GM19193 (cell line): ENCODE results near the gene EXTL1.
A peak's percentile ranks its signal among the peaks of the same experiment; 100 is the strongest.

ENCODE experiments used
- POLR2A ChIP-seq: IDR thresholded peaks from 4 replicates; pipeline ENCODE4 v1.6.1; 2011; ENCODE audit not compliant: insufficient read depth, insufficient read length; ENCODE audit errors: extremely low read depth

EXTL1 gene

DNA sequence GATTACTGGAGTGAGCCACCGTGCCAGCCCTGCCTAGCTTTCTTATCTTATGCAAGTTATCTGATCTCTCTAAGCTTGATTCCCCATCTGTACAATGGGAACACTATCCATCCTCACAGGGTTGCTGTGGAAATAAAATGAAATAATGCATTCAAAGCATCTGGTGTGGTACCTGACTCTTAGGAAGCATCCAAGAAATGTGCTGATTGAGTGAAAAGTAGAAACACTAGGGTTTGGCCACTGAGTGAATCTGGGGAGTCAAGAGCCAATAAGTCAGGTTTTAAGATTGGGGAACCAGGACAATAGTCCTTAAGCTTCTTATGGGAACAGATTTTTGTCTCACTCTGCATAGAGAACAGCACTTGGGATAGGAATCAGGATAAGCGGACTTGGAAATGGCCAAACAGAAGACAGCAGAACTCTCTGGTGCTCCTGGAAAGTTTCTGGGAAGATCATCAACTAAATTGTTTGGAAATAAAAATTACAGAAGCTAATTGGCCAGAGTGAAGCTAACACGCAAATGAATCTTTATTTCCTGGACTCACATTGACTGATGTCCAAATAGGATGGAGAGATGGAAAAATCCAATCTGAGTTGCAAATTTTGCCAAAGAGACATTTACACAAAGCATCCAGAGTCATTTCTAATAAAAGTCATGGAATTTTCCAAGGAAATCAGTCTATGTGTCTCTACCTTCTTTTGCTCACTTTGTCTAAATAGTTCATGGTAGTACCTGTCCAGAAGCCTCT, 27.0 kb upstream of the EXTL1 start:
- TF ChIP-seq POLR2A = no peak

DNA sequence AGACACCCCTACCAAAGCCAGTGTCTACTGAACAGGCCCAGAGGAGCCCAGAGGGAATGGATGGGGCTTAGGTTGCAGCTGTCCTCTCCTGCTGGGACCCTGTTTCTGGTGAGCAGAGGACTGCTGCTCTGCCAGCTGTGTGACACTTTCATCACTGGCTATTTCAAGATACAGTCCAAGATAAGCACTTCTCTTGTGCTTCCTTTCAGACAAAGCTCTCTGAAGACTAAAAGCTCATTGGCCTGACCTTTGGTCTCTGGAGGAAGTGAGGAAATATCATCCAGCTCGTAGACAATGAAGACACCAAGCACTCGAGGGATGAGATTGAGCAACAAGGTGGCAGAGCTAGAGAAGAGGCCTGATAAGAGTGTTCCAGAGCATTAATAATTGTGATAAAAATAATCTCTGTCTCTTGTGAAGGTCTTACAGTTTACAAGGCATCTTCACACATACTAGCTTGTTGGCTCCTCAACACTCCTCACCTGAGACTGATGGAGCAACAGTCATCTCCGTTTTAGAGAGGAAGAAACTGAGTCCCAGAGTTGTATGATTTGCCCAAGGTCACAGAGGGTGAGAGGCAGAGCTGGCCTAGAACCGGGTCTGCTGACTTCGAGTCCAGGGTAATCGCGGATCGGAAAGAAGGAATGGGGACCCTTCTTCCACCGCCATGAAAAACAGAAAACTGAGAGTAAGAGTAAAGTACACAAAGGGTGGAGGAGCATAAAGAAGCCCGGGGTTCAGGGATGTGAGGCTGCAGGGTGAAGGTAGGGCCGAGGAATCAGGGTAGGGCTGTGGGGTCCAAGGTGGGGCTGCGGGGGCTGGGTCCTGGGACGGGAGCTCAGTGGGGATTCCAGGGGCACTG, 24.4 kb upstream of the EXTL1 start:
- no peak for TF ChIP-seq POLR2A

DNA sequence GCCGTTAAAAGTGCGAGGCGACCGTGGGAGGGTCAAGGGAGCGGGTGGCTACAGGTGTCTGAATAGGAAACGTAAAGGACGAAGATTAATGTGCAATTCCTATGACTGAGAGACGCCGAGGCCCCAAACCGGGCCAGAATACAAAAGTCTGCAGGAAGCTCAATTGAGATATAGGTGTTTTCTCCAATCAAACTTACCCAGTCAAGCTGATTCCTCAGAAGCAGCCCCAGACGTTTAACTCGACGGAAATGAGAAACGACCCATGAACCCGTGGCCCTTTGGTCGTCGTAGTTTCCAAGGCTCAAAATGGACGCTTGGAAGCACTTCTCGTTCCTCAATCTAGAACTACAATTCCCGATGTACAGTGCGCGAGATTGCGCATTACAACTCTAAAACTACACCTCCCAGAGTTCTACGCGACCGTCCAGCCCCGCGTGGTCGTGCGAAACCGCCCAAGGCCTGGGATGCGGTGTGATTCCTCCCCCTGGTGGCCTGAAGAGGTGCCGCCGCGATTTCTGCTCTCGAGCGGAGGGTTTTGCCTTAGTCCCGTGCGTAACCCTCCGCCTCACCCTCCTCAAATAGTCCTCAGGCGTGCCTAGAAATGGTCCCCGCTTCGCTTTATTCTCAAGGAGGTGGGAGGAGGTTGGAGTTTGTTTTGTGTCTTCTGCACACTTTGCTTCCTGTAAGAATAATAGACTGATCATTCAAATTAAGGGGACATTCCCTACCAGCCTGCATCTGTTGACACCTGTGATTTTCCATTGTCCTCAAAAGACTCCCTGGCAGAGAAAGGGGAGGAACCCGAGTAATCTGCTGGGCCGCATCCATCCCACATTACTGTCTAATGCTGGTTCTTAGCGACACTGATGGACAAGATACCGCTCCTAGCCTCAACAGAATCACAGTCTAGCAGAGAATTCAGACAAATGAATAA, 23.5 kb upstream of the EXTL1 start, which contains the start of gene PAFAH2:
Gene PAFAH2, minus strand, starts transcription at position 236 of the 934 bp plus-strand sequence. CDS start 7,247 bp downstream, outside the sequence.
- TF ChIP-seq POLR2A = peak; percentile 29

DNA sequence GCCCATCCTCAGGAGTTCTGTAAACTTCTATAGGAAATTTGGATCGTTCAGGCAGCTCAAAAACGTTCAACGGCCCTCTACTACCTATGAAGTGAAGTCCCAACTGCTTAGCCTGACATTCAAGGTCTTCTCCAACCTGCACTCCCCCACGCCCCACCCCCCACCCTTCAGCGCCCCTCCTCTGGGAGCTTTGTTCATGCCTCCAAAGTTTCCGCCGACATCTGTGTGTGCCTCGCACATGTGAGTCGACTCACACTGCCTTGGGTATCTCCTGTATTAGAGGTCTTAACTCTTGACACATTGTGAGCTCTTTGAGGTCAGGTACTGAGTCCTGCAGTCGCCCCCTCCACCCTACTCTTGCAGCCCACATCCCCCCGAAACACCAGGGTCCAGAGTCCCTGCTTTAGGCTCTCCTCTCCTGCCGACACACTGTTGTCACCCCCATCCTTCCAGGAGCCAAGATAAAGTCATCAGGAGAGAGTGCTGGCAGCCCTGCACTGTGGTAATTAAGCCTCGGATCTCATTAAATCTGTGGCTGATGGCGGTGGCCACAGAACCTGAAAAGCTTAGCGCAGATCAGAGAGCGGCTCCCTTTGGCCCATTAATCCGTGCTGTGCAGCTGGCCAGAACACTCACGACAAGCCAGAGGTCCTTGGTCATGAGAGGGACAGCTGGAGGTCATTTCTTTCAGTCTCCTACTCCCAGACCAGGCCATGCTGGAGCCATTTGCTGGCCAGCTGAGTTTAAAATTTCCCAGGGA, 22.4 kb upstream of the EXTL1 start:
- no peak for TF ChIP-seq POLR2A

DNA sequence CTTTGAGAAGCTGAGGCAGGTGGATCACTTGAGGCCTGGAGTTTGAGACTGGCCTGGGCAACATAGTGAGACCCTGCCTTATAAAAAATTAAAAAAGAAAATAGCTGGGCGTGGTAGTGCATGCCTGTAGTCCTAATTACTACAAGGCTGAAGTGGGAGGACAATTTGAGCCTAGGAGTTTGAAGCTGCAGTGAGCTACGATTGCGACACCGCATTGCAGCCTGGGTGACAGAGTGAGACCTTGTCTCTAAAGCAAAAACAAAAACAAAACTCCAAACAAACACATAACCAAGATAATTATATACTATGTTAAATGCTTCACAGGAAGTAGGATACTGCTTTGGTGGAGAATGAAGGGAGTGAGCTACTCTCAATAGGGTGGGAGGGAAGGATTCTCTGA, 18.3 kb upstream of the EXTL1 start:
- no peak for TF ChIP-seq POLR2A

DNA sequence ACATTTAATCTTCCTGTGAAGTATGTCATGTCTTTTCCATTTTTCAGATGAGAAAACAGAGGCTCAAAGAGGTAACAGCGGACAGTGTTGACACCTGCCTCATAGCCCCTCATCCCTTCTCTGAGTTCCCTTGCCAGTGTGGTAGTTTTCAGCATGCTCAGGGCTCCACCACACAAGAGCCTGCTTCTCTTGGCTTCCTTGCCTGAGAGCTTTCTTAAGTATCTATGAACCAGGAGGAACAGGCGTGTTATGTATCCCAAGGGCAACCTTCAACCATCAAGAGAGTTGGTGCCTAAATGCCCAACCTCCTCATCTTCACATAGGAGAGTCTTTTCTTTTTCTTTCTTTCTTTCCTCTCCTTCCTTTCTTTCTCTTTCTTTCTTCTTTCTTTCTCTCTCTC, 17.8 kb upstream of the EXTL1 start:
- no peak for TF ChIP-seq POLR2A

DNA sequence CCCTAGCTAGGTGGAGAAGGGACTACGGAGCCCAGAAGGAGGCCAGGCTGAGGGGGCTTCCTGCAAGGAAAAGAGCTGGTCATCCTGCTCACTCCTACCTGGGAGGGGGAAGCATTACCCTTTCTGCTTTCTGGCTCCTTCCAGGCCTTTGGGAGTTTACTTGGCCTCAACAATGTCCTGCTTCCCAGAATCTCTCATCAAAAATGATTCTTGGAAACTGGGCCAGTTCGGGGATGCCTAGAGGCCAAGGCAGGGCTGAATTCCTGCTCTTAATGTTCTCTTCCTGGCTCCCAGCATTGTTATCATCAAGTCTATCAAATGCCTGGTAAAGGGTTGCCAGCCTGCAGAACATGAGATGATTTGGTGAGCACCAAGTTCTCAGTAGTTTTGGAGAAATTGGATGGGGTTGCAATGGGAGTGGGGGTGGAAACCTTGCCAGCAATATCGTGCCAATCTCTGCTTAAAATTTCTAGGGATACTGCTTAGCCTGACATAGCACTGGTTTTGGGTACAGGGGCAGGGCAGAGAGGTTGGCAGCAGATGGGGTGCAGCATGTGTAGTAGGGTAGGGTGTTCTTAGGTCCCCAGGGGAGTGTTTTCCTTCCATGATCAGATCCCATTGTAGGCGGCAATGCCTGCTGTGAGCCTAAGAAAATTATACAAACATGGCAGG, 16.0 kb upstream of the EXTL1 start:
- no peak for TF ChIP-seq POLR2A

DNA sequence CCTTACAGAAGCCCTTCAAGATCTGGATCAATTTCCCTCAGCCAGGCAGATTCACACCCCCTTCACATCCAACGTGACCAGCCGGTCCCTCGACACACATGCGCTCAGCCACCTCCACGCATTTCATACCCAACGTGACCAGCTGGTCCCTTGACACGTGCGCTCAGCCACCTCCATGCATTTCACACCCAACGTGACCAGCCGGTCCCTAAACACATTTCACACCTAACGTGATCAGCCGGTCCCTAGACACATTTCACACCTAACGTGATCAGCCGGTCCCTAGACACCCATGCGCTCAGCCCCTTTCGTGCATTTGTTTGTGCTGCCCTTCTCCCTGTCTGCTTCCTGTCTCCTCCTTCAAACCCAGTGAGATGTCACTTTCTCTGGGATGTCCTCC, 14.9 kb upstream of the EXTL1 start:
- no peak for TF ChIP-seq POLR2A

DNA sequence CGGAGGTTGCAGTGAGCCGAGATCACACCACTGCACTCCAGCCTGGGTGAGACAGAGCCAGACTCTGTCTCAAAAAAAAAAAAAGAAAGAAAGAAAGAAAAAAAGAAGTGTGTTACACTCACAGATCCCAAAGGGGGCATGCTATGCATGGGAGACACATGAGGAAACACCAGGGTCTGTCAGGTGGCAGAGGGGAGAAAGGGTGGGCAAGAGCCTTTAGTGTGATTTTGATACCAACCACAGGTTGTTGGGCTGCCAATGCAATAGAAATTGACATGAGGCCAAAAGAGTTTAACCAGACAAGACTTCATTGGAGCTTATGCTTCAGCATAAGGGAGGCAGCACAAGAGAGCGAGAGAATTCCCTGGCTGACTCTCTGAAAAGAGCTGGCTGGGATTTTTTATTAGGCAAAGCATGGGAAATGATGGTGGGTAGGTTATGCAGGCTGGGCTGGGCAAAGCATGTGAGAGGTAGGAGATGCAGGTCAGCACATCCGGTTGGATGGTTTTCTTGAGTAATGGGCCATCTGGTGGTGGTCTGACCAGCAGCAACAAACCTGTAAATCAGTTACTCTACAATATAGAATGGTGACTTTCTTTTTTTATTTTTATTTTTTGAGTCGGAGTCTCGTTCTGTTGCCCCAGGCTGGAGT, 11.7 kb upstream of the EXTL1 start:
- no peak for TF ChIP-seq POLR2A

DNA sequence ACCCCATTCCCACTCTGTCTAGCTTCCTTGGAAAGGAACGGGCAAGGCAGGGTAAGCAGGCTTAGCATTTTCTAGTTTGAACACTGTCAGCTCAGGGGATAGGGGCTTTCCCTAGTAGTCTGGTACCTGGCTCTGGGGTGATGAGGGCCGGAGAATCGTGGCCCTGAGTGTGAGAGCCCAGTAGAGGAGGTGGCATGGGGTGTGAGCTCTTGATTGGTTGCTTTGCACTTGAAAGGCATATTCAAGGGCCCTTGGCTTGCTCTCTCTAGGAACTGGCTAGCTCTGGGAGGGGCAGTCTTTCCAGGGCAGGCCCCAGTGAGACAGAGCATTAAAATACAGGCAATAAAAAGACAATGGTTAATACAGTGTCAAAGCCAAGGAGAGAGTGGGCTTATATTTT, 10.8 kb upstream of the EXTL1 start:
- no peak for TF ChIP-seq POLR2A

DNA sequence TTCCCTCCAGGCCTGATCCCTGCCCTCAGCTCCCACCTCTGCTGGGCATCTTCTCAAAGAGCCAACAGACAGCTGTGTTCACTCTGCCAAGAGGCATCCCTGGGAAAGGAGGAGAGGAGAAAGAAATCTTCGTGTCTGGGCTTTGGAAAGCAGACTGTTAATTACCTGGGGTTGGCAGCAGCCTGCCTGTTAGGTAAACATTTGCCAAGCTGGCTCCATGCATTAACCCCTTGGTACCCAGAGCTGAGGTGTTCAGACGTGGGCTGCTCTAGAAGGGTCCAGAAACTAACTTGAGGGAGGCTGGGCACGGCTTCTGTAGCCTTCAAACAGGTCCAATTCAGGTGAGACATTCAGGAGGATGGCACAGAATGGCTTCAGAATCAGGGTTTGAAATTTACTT, 8.7 kb upstream of the EXTL1 start:
- no peak for TF ChIP-seq POLR2A

DNA sequence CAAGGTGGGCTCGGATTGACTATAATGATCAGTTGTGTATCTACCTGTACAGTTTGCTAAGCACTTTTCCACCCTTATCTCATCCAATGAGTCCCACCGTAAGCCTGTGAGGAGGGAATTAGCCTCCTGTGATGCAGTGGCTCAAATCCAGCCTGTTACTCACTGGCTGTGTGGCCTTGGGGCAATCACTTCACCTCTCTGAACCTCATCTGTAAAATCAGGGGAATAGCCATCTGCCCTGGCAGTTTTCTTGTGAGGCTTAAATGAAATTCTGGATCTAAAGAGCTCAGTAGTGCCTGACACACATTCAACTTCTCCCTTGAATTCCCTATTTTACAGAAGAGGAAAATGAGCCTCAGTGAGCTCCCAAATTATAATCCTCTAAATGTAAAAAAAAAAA, 7.4 kb upstream of the EXTL1 start:
- TF ChIP-seq POLR2A = no peak

DNA sequence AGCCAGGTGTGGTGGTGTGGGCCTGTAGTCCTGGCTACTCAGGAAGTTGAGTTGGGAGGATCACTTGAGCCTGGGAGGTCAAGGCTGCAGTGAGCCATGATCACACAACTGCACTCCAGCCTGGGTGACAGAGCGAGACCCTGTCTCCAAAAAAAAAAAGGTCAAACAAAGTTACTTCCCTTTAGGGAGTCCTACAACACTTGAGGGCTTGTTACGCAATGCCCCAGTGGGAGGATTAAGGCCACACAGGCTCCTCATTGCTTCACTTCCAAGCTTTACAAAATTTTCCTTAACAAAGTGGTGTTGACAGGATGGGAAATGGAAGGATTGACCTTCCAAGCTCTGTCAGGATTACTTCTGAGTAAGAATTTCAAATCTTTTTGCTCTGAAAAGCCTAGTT, 6.2 kb upstream of the EXTL1 start:
- TF ChIP-seq POLR2A = no peak
